Endodermal cell (in vitro differentiated cells): Measurements from ENCODE around the gene PWWP2B. TPM values are rescaled to one million over a fixed set of nuclear protein-coding genes. Genes with fewer than 3 reads are reported as not detected.

Experiments
- DNase-seq: peaks from one replicate; pipeline ENCODE4 v3.0.0-alpha.2; 2017
- H3K27ac ChIP-seq: 2 replicates; pipeline ENCODE4 v1.5.1; 2013; ENCODE audit warnings: mild to moderate bottlenecking, low read depth, low read length, moderate library complexity
- H3K27me3 ChIP-seq: 2 replicates; pipeline ENCODE4 v1.6.1; 2013; ENCODE audit warnings: mild to moderate bottlenecking, low read length, moderate library complexity; ENCODE audit not compliant: insufficient read depth, control insufficient read depth, poor library complexity, severe bottlenecking
- H3K36me3 ChIP-seq: 2 replicates; pipeline ENCODE4 v1.7.0; 2013; ENCODE audit warnings: mild to moderate bottlenecking, low read length, moderate library complexity; ENCODE audit not compliant: control insufficient read depth, insufficient read depth
- H3K4me1 ChIP-seq: one replicate; pipeline ENCODE4 v1.7.0; 2013; ENCODE audit warnings: low read length; ENCODE audit not compliant: control insufficient read depth, insufficient read depth
- H3K4me3 ChIP-seq: 2 replicates; pipeline ENCODE4 v1.5.1; 2013; ENCODE audit warnings: mild to moderate bottlenecking, low read length, moderate library complexity
- H3K9ac ChIP-seq: 2 replicates; pipeline ENCODE4 v1.6.1; 2013; ENCODE audit warnings: mild to moderate bottlenecking, low read length, moderate library complexity; ENCODE audit not compliant: poor library complexity, severe bottlenecking; ENCODE audit errors: extremely low read depth
- H3K9me3 ChIP-seq: 2 replicates; pipeline ENCODE4 v1.6.1; 2013; ENCODE audit warnings: mild to moderate bottlenecking, low read length, moderate library complexity; ENCODE audit not compliant: control insufficient read depth
- H3K27ac Mint-ChIP-seq: 2 replicates; pipeline ENCODE4 v1.8.0; 2020; ENCODE audit warnings: mixed read lengths
- H3K27me3 Mint-ChIP-seq: 2 replicates; pipeline ENCODE4 v1.8.0; 2021; ENCODE audit warnings: mild to moderate bottlenecking, mixed read lengths; ENCODE audit not compliant: insufficient read depth
- H3K36me3 Mint-ChIP-seq: 2 replicates; pipeline ENCODE4 v1.8.0; 2020; ENCODE audit warnings: low read depth, mixed read lengths
- H3K4me1 Mint-ChIP-seq: 2 replicates; pipeline ENCODE4 v1.8.0; 2020; ENCODE audit warnings: mixed read lengths
- H3K4me3 Mint-ChIP-seq: 2 replicates; pipeline ENCODE4 v1.8.0; 2020; ENCODE audit warnings: mild to moderate bottlenecking, moderate library complexity, mixed read lengths
- H3K9me3 Mint-ChIP-seq: 2 replicates; pipeline ENCODE4 v1.8.0; 2020; ENCODE audit warnings: mild to moderate bottlenecking, mixed read lengths
- CTCF ChIP-seq: fragments of 200-600 bp; sonication (generic); conservative IDR thresholded peaks from 2 replicates; pipeline ENCODE4 v1.5.0; 2021; ENCODE audit warnings: antibody characterized with exemption, mild to moderate bottlenecking
- WGBS, 2 experiments: methylation state at CpG; one replicate each; pipeline versions ENCODE4 v1.1.5 to v1.1.7; 2013; ENCODE audit warnings: missing lambda C conversion rate in 2 of 2, mixed read lengths in 1 of 2; ENCODE audit not compliant: insufficient coverage in 1 of 2, insufficient read length in 1 of 2; 5-methylcytosine and 5-hydroxymethylcytosine counted together
- total RNA-seq, 2 donors: library from RNA; stranded (reverse); fragmentation: NEBNext Ultra II Directional in 1 of 2; extraction: Animal tissue kit (Norgen Biotek cat#: 25700) in 1 of 2; gene quantifications; 2 replicates in 1 of 2; 3 replicates in 1 of 2; pipeline ENCODE4 v1.2.1, GENCODE V29; 2021

PWWP2B gene
- total RNA-seq, 2 donors from 2014 or later = 11.4 to 13.9 TPM

GRCh38 chr10:132466520-132467463 lies 69.8 kb downstream of the PWWP2B start:
- H3K4me3 Mint-ChIP-seq = no peak overlapping the region
- H3K4me3 ChIP-seq = no peak overlapping the region
- no peaks in the 10 kb centered on the region for H3K27me3 ChIP-seq
- no peak for DNase-seq
- no peak for TF ChIP-seq CTCF
- no peaks in the 10 kb centered on the region for H3K27me3 Mint-ChIP-seq
- H3K36me3 ChIP-seq = no peaks in the 10 kb centered on the region
- H3K9ac ChIP-seq = no peak overlapping the region
- H3K9me3 ChIP-seq = no peaks in the 10 kb centered on the region
- WGBS, 2 experiments = 88 to 89% methylated on average over 21 to 29 of the region's 29 CpGs
- peaks cover 3% of the 10 kb centered on the region for H3K9me3 Mint-ChIP-seq
- no peak overlapping the region for H3K27ac ChIP-seq
- H3K4me1 ChIP-seq = no peaks in the 10 kb centered on the region
- H3K36me3 Mint-ChIP-seq = no peaks in the 10 kb centered on the region
- no peak overlapping the region for H3K27ac Mint-ChIP-seq
- peaks cover 3% of the 10 kb centered on the region for H3K4me1 Mint-ChIP-seq

Other genes with a start within 250 kb of the PWWP2B start
- 10 to 100 TPM in 1 of 2 donors, 1 to 10 TPM in 1; 5.1 to 13.5 TPM for gene DPYSL4, start 210.3 kb upstream of the PWWP2B start, total RNA-seq
- 1 to 10 TPM; 8.4 to 9.9 TPM for gene STK32C, start 89.2 kb upstream of the PWWP2B start, total RNA-seq
- 10 to 100 TPM; 10.3 to 14.6 TPM for gene LRRC27, start 65.0 kb upstream of the PWWP2B start, total RNA-seq
- 10 to 100 TPM; 20.7 to 26.7 TPM for gene INPP5A, start 140.6 kb downstream of the PWWP2B start, total RNA-seq